GM23248 (cell line): Measurements from ENCODE around the gene GORASP1. TPM values are rescaled to one million over a fixed set of nuclear protein-coding genes. Genes with fewer than 3 reads are reported as not detected.

Source experiments
- DNase-seq: peaks from one replicate; pipeline ENCODE4 v3.0.0-alpha.2; 2015
- H2AFZ ChIP-seq: fragments of 200-600 bp; sonication (generic); 2 replicates; pipeline ENCODE4 v1.6.1; 2016; ENCODE audit warnings: antibody characterized with exemption
- H3F3A ChIP-seq: fragments of 200-600 bp; sonication (generic); 2 replicates; pipeline ENCODE4 v1.6.1; 2016; ENCODE audit warnings: mild to moderate bottlenecking, antibody characterized with exemption, mixed run types; ENCODE audit not compliant: insufficient read depth
- H3K27ac ChIP-seq: fragments of 200-600 bp; sonication (generic); 2 replicates; pipeline ENCODE4 v1.5.1; 2016; ENCODE audit warnings: mild to moderate bottlenecking
- H3K27me3 ChIP-seq: fragments of 200-600 bp; sonication (generic); replicated peaks from 2 replicates; pipeline ENCODE4 v1.6.1; 2016; ENCODE audit warnings: mild to moderate bottlenecking; ENCODE audit not compliant: insufficient read depth
- H3K36me3 ChIP-seq: fragments of 200-600 bp; sonication (generic); 2 replicates; pipeline ENCODE4 v1.6.1; 2016; ENCODE audit warnings: low read depth, mild to moderate bottlenecking
- H3K4me1 ChIP-seq: fragments of 200-600 bp; sonication (generic); 2 replicates; pipeline ENCODE4 v1.6.1; 2016; ENCODE audit warnings: mild to moderate bottlenecking; ENCODE audit not compliant: insufficient read depth
- H3K4me2 ChIP-seq: fragments of 200-600 bp; sonication (generic); one replicate; pipeline ENCODE4 v1.6.1; 2016; ENCODE audit warnings: mild to moderate bottlenecking; ENCODE audit not compliant: unreplicated experiment
- H3K4me3 ChIP-seq: fragments of 200-600 bp; sonication (generic); 2 replicates; pipeline ENCODE4 v1.5.1; 2016; ENCODE audit warnings: mild to moderate bottlenecking
- H3K79me2 ChIP-seq: fragments of 200-600 bp; sonication (generic); 2 replicates; pipeline ENCODE4 v1.6.1; 2016; ENCODE audit warnings: mild to moderate bottlenecking; ENCODE audit not compliant: insufficient read depth
- H3K9ac ChIP-seq: fragments of 200-600 bp; sonication (generic); 2 replicates; pipeline ENCODE4 v1.6.1; 2016; ENCODE audit warnings: mild to moderate bottlenecking
- H3K9me2 ChIP-seq: fragments of 200-600 bp; sonication (generic); 2 replicates; pipeline ENCODE4 v1.6.1; 2016; ENCODE audit warnings: mixed run types, mild to moderate bottlenecking, moderate library complexity; ENCODE audit not compliant: insufficient read depth
- H3K9me3 ChIP-seq: fragments of 200-600 bp; sonication (generic); one replicate; pipeline ENCODE4 v1.6.1; 2017; ENCODE audit warnings: low read depth
- H4K20me1 ChIP-seq: fragments of 200-600 bp; sonication (generic); 2 replicates; pipeline ENCODE4 v1.6.0; 2016; ENCODE audit not compliant: insufficient read depth
- EZH2 ChIP-seq: fragments of 200-600 bp; sonication (generic); IDR thresholded peaks from 2 replicates; pipeline ENCODE4 v1.6.1; 2018; ENCODE audit warnings: antibody characterized with exemption, mild to moderate bottlenecking; ENCODE audit not compliant: insufficient read depth, poor library complexity, severe bottlenecking
- EZH2phosphoT487 ChIP-seq: fragments of 200-600 bp; sonication (generic); IDR thresholded peaks from 2 replicates; pipeline ENCODE4 v1.6.1; 2018; ENCODE audit warnings: antibody characterized with exemption, moderate library complexity, mild to moderate bottlenecking, low read depth; ENCODE audit not compliant: insufficient read depth
- WGBS, 2 experiments: methylation state at CpG; one replicate each; pipeline ENCODE4 v1.1.6; 2015 to 2017; ENCODE audit warnings: low lambda C conversion rate in 2 of 2, low coverage in 1 of 2; ENCODE audit errors: missing lambda C conversion rate in 2 of 2; 5-methylcytosine and 5-hydroxymethylcytosine counted together
- in situ Hi-C: fragments of 300-500 bp; cut with MboI; formaldehyde crosslinking; loops from 2 replicates; pipeline ENCODE4 v1.15.0; 2020
- polyA plus RNA-seq: library from polyadenylated mRNA; unstranded; fragments of >200 nt; fragmentation: Nextera tagmentation; extraction: Ambion mirVana; gene quantifications from 2 replicates; pipeline ENCODE4 v1.2.1, GENCODE V29; 2016
- total RNA-seq: library from RNA; depleted of rRNA; stranded (reverse); fragments of >200 nt; shearing (Covaris generic); gene quantifications from 2 replicates; pipeline ENCODE4 v1.2.3, GENCODE V29; 2014

Gene GORASP1
- total and polyA plus RNA-seq, 2 experiments from 2014 or later = 33.1 to 63.8 TPM

- H3K9ac ChIP-seq = no peak overlapping the region
- in situ Hi-C loops = no loop called here
- peaks cover 14% of the 10 kb centered on the region; the same call in 1 of the 2 replicates for H3K4me1 ChIP-seq
- 83 to 93% methylated on average over 6 of the region's 6 CpGs for WGBS, 2 experiments
- DNase-seq = no peak
- H3K9me3 ChIP-seq = no peaks in the 10 kb centered on the region
- H3K27ac ChIP-seq = no peak overlapping the region
- H3F3A ChIP-seq = no peaks in the 10 kb centered on the region; the same call in 1 of the 2 replicates
- H3K4me3 ChIP-seq = no peak overlapping the region
- H3K79me2 ChIP-seq = peaks cover 65% of the 10 kb centered on the region
- no peaks in the 10 kb centered on the region for H3K27me3 ChIP-seq
- no peaks in the 10 kb centered on the region for H3K36me3 ChIP-seq
- H4K20me1 ChIP-seq = 0 out of 2 replicates have a peak, but pooled peaks cover 6% of the 10 kb centered on the region
- TF ChIP-seq EZH2 (no peak), EZH2phosphoT487 (no peak)
- H3K4me2 ChIP-seq = no peak overlapping the region
- H2AFZ ChIP-seq = no peak overlapping the region
- no peaks in the 10 kb centered on the region for H3K9me2 ChIP-seq
These were observed 3.5 kb downstream of the GORASP1 start for GRCh38 chr3:39103791-39104552.

DNA sequence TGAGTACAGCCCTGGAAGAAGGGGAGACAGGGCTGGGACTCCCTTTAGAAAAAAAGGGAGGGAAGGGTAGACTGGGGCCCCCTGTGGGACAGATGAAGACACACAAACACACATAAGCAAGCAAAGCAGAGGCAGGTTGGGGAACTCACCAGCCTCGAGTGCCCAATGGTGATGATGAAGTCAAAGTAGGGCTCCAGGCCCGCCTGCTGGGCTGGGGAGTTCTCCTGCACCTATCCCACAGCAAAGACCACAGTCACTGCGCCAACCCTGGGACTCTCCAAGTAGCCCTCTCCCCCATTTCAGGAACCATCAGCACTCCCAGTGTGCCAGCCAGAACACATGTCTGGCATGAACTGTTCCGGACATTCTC lies 4.1 kb downstream of the GORASP1 start:
- H3K9me2 ChIP-seq = no peaks in the 10 kb centered on the region
- 0 out of 2 replicates have a peak, but pooled peaks cover 6% of the 10 kb centered on the region for H4K20me1 ChIP-seq
- H3K4me3 ChIP-seq = no peak overlapping the region
- no peaks in the 10 kb centered on the region; the same call in 1 of the 2 replicates for H3K36me3 ChIP-seq
- no peaks in the 10 kb centered on the region; the same call in 1 of the 2 replicates for H3F3A ChIP-seq
- no peak overlapping the region for H3K27ac ChIP-seq
- peak; percentile 29 for DNase-seq
- no peak overlapping the region for H2AFZ ChIP-seq
- in situ Hi-C loops = no loop called here
- H3K27me3 ChIP-seq = no peaks in the 10 kb centered on the region
- H3K9me3 ChIP-seq = no peaks in the 10 kb centered on the region
- H3K4me2 ChIP-seq = no peak overlapping the region
- H3K9ac ChIP-seq = no peak overlapping the region
- 72 to 77% methylated on average over 4 of the region's 4 CpGs for WGBS, 2 experiments
- TF ChIP-seq EZH2 (no peak), EZH2phosphoT487 (no peak)
- H3K79me2 ChIP-seq = peaks cover 65% of the 10 kb centered on the region
- peaks cover 14% of the 10 kb centered on the region; the same call in 1 of the 2 replicates for H3K4me1 ChIP-seq

DNA sequence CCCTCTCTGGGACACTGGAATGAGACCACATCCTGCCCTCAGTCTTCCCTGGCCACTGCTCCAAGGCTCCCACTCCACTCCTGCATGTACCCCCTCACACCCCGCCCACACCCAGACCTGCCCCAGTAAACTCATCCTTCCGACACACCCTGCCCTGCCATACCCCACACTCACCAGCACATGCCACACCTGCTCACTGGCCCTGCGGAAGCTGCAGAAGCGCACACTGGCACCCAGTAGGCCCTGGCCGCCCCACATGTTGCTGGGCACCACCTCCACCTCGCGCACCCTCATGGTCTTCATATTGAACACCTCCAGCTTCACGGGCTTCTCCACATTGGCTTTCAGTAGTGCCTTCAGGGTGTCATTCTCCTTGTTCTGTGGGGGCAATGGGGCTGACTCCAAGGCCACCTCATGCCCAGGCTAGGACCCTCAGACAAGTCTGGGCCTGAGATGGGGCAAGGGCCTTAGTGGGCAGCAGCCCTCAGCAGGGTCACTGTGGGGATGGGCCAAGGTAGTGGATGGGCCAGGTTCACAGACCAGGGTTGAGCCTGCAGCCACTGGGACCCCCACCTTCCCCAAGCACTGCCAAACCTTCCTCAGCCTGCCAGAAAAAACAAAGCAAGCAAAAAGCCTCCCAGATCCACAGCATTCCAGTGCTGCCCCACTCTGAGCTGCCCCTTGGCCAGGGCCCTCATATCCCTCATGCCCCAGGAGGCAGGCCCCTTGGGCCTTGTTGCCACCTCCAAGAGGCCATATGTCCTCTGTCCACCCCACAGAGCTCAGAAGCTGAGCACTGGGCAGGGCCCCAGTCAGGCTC lies 4.7 kb downstream of the GORASP1 start:
- H3K79me2 ChIP-seq = peaks cover 65% of the 10 kb centered on the region
- peaks cover 14% of the 10 kb centered on the region; the same call in 1 of the 2 replicates for H3K4me1 ChIP-seq
- H3K9ac ChIP-seq = no peak overlapping the region
- no peaks in the 10 kb centered on the region; the same call in 1 of the 2 replicates for H3F3A ChIP-seq
- in situ Hi-C loops = no loop called here
- H3K27ac ChIP-seq = no peak overlapping the region
- no peak for TF ChIP-seq EZH2
- H4K20me1 ChIP-seq = 0 out of 2 replicates have a peak, but pooled peaks cover 6% of the 10 kb centered on the region
- no peaks in the 10 kb centered on the region for H3K9me3 ChIP-seq
- no peak overlapping the region for H3K4me3 ChIP-seq
- no peak overlapping the region for H2AFZ ChIP-seq
- H3K36me3 ChIP-seq = no peaks in the 10 kb centered on the region; the same call in 1 of the 2 replicates
- no peaks in the 10 kb centered on the region for H3K27me3 ChIP-seq
- H3K4me2 ChIP-seq = no peak overlapping the region
- DNase-seq = no peak
- no peaks in the 10 kb centered on the region for H3K9me2 ChIP-seq
- 88 to 90% methylated on average over 8 of the region's 8 CpGs for WGBS, 2 experiments

- Histone ChIP-seq H3K9me2 (no peaks in the 10 kb centered on the region), H4K20me1 (0 out of 2 replicates have a peak, but pooled peaks cover 6% of the 10 kb centered on the region), H3K27ac (no peak overlapping the region), H3K9me3 (no peaks in the 10 kb centered on the region), H3K9ac (no peak overlapping the region), H3K79me2 (peaks cover 56% of the 10 kb centered on the region), H3K4me1 (peaks cover 21% of the 10 kb centered on the region), H3K4me3 (no peak overlapping the region), H2AFZ (no peak overlapping the region), H3K4me2 (no peak overlapping the region), H3K27me3 (no peaks in the 10 kb centered on the region), H3K36me3 (peaks cover 5% of the 10 kb centered on the region), H3F3A (no peaks in the 10 kb centered on the region; the same call in none of the 2 replicates)
- WGBS, 2 experiments = 78 to 83% methylated on average over 5 of the region's 5 CpGs
- DNase-seq = peak; percentile 67
- no peak for TF ChIP-seq EZH2
- no peak for TF ChIP-seq EZH2phosphoT487
- in situ Hi-C loops = no loop called here
These were observed 6.3 kb downstream of the GORASP1 start for GRCh38 chr3:39101022-39101689.
